Stimulated activated CD8-positive, alpha-beta memory T cell treated with anti-CD3 and anti-CD28 coated beads, Interleukin-2, amount 100 ng/mL, for 1 hour (primary cell): ENCODE measurements around the gene FOCAD.

Experiments used
- DNase-seq, 2 donors: peaks; one replicate each; pipeline ENCODE4 v3.0.0-alpha.2; 2020; ENCODE audit warnings: low read depth in 2 of 2

FOCAD gene

DNA sequence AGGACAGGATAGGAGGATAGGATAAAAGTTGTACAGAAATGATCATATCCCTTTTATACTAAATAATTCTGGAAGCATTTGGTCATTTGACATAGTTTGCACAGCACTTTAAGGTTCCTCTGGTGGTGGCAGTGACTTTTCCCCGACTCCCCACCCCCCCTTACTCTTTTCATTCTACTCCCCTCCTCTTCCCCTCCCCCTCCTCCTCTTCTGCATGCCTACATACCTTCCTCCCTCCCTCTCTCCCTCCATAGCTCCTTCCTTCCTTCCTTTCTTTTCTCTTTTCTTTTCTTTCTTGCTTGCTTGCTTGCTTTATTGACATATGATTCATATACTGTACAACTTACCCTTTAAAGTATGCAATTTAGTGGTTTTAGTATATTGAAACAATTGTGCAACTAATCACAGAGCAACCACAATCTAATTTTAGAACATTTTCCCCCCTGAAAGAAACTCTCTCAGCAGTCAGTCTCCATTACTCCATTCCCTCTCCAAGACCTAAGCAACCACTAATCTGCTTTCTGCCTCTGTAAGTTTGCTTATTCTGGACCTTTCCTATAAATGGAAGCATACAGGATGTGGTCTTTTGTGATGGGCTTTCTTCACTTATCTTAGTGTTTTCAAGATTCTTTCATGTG lies 188.4 kb downstream of the FOCAD start:
- DNase-seq = no peak

DNA sequence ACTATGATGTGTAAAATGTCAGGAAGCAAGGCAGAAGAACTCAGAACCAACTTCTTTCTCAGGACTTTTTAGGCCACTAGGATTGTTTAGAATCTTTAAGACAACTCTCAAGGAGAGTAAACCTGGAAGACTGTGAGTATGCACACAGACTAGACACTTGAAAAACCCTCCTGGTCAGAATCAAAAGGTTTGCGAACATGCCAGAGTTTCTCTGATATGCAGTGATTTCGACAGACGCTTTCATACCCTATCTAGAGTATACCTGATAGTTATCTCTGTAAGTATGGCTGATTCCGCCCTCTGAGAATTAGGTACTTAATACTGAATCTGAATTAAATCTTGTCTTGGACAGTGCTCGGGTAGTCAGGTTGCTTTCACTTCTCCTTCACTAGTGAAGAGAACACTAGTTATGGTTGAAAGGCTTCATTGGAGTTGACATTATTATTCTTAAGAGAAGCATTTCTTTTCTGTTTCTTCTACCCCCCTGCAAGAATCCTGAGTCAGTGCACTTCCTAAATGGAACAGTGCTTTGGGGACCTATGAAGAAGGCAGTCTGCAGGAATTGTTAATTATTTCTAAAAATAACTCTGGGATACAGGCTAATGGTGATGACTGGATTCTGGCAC lies 189.3 kb downstream of the FOCAD start:
- DNase-seq = no peak

DNA sequence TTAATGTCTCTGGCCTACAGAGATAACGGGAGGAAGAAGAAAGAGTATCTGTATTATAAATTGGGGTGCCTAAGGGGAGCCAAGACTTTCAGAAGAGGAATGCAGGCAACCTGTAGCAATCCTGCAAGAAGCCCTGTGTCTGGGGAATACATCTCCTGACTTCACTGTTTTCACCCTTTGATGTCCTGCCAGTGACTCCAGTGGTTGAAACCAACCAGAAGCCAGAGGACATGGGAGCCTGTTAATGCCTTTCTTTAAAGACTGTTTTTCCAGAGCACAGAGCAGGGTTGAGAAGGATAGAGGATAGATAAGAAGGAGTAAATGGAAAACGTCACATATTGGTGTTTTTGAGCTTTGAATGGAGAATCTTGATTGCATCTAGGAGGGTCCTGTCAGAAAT lies 196.2 kb downstream of the FOCAD start:
- no peak for DNase-seq

DNA sequence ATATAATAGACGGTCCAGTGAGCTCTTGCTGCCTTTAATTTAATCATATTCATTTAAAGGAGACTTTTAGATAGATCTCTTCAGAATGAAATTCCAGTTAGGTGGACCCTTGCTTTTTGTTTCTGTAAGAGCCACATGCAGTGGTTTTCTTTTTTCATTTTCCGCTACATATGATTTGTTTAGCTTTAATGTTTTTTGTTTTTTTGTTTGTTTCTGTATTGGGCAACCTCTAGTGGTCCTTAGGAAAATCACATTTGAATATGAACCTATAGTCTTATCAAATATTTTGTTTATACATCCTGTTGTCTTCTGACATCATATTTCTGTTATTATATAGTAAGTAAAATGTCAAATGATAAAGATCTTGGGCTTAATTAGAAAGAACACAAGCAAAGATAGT lies 196.6 kb downstream of the FOCAD start:
- DNase-seq = no peak

GRCh38 chr9:20884985-20885593 lies 201.0 kb downstream of the FOCAD start:
- DNase-seq = peak; percentile 33 to 46

- no peak for DNase-seq
These were observed 215.0 kb downstream of the FOCAD start for GRCh38 chr9:20898885-20899554.

DNA sequence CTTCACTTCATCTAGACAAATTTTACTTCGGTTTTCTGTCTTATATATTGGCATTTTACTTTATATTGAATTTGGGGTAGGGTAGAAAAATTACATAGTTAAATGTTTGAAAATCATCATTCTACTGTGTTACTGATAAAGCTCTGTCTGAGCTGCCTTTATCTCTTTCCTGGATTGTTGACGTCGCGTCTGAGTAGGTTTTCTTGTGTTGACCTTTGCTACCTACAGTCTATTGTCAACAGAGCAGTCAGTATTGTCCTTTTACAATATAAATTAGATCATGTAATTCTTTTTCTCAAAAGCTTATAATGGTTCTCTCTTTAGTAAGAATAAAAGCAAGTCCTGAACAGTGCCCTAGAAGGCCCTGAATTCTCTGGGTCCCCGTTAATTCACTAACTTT lies 219.2 kb downstream of the FOCAD start:
- DNase-seq = no peak

DNA sequence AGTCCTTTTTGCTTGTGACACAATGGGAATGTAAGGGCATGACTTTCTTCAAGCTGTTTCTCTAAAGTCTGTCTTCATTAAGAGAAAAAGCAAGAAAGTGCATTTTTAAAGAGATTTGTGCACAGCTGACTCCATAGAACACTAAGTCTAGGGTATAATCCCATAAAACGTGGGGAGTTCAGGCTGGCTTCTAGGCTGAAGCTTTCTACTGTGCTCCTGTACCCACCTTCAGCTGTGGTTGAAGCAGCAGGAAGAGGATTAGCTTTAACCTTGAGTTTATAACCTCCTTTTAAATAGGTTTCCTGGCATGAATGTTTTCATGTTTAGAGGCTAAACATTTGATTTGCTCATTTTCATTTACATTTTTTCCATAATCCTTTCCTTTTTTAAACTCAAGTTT lies 220.9 kb downstream of the FOCAD start:
- no peak for DNase-seq

- DNase-seq = no peak
These were observed 222.3 kb downstream of the FOCAD start for GRCh38 chr9:20906326-20906725.

DNA sequence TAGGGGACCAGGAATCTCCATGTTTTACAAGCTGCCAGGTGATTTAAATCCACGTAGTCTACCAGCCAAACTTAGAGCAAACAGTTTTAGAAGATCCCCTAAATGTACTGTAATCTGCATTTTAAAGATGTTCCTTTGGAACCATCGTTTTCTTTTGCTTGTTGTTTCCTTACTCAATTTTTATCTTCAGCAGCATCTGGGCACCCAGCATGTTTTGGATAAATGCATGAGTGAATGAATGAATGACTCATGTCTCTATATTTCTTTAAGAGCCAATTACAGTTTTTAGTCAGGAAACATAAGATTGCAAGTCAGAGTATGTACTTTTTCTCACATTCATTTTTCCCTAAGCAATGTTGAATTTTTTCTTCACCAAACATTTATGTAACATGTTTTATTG lies 224.4 kb downstream of the FOCAD start:
- no peak for DNase-seq

DNA sequence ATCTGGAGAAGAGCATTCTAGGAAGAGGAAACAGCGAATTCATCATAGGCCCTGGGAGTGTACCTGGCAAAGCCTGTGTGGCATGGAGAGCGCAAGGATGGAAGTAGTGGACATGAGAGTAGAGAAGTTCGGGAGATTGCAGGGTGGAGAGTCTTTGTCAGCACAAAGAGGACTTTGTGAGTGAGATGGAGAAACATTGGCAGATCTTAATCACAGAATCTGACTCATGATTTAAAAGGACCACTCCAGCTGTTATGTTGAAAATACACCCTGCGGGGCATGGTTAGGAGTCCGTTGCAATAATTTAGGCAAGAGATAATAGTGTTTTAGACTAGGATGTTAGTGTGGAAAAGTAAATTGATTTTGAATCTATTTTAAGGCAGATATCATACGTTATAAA lies 230.5 kb downstream of the FOCAD start:
- no peak for DNase-seq

- DNase-seq = no peak
These were observed 237.3 kb downstream of the FOCAD start for GRCh38 chr9:20921362-20921761.

- no peak for DNase-seq
These were observed 241.4 kb downstream of the FOCAD start for GRCh38 chr9:20925256-20926045.

GRCh38 chr9:20929276-20929675 lies 245.2 kb downstream of the FOCAD start:
- no peak for DNase-seq

- no peak for DNase-seq
These were observed 246.8 kb downstream of the FOCAD start for GRCh38 chr9:20930836-20931235.

- no peak for DNase-seq
These were observed 256.6 kb downstream of the FOCAD start for GRCh38 chr9:20940447-20941173.

GRCh38 chr9:20941174-20941690 lies 257.2 kb downstream of the FOCAD start:
- peak; percentile 0 to 20 for DNase-seq

- DNase-seq = no peak
These were observed 260.4 kb downstream of the FOCAD start for GRCh38 chr9:20944507-20944906.

DNA sequence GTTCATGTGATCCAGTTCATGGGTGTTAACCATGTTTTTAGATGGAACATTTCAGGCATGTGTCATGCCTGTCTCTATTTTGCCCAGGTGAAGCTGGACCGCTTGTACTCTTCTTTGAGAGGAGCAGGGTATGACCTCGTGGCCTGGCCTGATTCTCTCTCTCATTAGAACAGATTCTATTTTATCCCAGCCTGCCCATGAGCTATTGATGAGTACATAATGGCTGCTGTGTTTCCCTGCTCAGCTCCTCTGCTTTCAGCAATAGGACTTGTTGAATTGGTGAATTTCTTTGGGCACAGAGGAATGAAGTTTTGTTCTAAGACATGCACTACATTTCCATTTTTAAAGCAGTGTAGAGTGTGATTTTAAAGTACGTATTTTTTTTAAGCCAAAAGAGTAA lies 261.2 kb downstream of the FOCAD start:
- no peak for DNase-seq

DNA sequence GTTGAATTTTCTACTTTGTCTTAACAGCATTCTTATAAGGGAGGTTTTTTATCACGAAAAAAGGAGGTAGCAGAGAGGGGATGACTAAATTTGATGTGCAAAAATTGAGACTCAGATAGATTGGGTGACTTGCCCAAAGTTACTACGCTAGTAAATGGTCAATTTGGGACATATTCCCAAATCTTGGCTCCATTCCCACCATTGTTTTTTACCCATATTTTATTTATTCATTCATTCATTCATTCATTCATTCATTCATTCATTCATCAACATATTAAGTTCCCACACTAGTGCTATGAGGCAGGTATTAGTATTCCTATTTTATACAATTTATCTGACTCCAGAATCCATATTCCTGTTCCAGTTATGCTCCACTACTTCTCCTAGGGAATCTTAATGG lies 261.8 kb downstream of the FOCAD start:
- no peak for DNase-seq

DNA sequence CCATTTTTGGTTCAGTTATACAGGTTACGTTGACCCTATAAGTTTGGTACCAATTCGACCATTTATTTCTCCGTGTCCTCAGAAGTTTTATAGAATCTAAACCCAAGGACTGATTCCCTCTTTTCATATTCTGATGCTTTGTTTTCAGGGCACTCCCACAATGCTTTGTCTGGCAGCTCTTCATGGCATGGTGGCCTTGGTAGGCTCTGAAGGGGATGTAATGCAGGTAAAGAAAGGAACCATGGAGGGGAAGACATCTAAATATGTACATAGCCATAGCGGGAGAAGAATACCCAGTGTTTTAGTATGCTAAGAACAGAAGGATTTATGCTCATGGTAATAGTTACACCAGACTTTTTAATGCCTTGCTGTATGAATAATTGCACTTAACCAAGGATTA lies 264.6 kb downstream of the FOCAD start:
- DNase-seq = no peak
